Fibroblast of lung (primary cell): Measurements from ENCODE around the gene TIGD4.

Experiments used
- EZH2 ChIP-seq: IDR thresholded peaks from 2 replicates; pipeline ENCODE4 v1.5.1; 2012; ENCODE audit warnings: low read length, control low read depth, mild to moderate bottlenecking; ENCODE audit errors: missing control alignments
- TF ChIP-seq, protein P1 (sequence below), 2 donors: IDR thresholded peaks in 1 of 2; conservative IDR thresholded peaks in 1 of 2; 1 replicate in 1 of 2; 2 replicates in 1 of 2; pipeline ENCODE4 v1.5.1; 2011 to 2012; ENCODE audit warnings: low read length in 2 of 2, control low read depth in 1 of 2, inconsistent platforms in 1 of 2, low read depth in 1 of 2, mild to moderate bottlenecking in 1 of 2

DNA sequence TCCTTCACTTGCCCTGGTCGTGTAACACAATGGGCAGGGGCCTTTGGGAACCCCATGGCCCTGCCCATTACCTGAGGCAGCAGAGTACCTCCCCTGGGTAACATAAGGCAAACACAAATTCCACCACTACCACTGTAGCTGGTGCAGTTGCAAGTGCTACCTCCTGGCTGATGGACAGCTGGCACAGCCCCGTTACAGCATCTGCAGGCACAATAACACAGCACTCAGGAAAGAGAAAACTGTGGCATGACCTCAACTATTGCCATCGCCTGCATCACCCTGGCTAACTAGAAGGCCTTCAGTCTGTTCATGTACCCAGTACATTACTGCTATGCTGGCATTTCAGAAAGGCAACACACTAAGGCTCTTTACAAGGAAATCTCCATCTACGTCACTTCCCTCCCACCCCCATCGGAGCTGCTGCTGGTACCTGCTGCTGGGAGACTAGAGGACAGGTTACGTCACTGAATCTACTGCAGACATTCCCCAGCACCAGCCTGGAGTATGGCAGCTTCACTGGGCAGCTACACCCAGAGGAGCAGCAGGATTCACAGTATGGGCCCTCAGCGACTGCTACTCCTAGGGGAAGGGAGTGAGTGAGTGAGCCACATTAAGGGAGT is 39.6 kb upstream of the TIGD4 start:
- TF ChIP-seq, protein P1, sequence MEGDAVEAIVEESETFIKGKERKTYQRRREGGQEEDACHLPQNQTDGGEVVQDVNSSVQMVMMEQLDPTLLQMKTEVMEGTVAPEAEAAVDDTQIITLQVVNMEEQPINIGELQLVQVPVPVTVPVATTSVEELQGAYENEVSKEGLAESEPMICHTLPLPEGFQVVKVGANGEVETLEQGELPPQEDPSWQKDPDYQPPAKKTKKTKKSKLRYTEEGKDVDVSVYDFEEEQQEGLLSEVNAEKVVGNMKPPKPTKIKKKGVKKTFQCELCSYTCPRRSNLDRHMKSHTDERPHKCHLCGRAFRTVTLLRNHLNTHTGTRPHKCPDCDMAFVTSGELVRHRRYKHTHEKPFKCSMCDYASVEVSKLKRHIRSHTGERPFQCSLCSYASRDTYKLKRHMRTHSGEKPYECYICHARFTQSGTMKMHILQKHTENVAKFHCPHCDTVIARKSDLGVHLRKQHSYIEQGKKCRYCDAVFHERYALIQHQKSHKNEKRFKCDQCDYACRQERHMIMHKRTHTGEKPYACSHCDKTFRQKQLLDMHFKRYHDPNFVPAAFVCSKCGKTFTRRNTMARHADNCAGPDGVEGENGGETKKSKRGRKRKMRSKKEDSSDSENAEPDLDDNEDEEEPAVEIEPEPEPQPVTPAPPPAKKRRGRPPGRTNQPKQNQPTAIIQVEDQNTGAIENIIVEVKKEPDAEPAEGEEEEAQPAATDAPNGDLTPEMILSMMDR (conservative IDR thresholded peaks at IDR 0.05 in 1 of 2, IDR thresholded peaks at IDR 0.05 in 1 of 2; ENCODE audit: low read depth in 1 of 2, low read length in 2 of 2): no peak
- no peak for TF ChIP-seq EZH2
